GM23248 (cell line): ENCODE data around the gene GATAD2A.

Experiments
- EZH2 ChIP-seq: fragments of 200-600 bp; sonication (generic); IDR thresholded peaks from 2 replicates; pipeline ENCODE4 v1.6.1; 2018; ENCODE audit warnings: antibody characterized with exemption, mild to moderate bottlenecking; ENCODE audit not compliant: insufficient read depth, poor library complexity, severe bottlenecking
- EZH2phosphoT487 ChIP-seq: fragments of 200-600 bp; sonication (generic); IDR thresholded peaks from 2 replicates; pipeline ENCODE4 v1.6.1; 2018; ENCODE audit warnings: antibody characterized with exemption, moderate library complexity, mild to moderate bottlenecking, low read depth; ENCODE audit not compliant: insufficient read depth

- TF ChIP-seq EZH2 (no peak), EZH2phosphoT487 (no peak)
These were observed 145.0 kb downstream of the GATAD2A start for GRCh38 chr19:19550485-19550929.
